Measurements from ENCODE around the gene PXN.

PXN gene

DNA sequence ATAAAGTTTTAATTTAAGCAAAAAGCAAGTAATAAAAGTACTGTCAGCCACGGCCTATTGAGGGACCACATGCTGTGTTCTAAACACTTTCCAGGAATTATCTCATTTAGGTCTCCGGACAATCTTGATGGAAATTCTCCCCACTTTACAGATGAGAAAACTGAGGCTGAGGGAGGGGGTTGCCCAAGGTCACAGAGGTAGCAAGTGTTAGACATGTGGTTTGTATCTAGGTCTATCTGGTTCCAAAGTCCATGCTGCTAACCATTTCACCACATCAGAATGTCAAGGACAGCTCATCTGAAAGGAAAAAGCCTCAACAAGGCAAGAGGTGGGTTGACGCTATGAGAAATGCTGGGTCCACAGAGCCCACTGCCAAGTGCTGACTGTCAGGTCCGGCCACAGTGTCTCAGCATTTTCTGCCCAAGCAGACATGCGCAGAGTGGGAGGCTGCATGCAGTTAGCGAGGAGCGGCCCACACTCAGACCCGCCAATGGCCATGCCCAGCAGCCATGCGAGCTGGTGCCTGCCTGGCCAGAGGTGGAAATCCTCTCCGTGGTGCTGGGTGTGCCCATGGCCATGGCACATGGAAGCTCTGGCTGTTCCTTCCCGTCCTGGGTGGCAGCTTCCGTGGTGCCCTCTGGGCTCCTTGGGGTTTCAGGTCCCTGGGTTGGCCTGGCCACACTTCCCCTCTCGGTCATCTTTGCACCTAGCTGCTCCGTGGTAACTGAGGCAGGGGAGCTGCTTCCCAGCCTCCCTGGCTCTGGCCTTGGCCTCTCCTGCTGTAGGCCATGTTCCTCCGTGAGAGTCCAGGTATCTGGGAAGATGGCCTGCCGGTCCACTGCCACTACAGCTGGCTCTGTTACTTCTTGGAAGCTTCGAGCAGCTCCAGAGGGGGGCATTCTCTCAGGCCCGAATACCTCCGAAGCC lies 46.6 kb downstream of the PXN start:
- no peak overlapping the region for H3K4me3 ChIP-seq (ENCODE audit: low read depth, low read length)
- POLR2A ChIA-PET, result interaction anchor here (1.0 to 2.5 kb wide), 3 partner anchors 11 to 72 kb away, joined by 8 to 23 read pairs (median 8); partner anchors contain the start of genes RNU4-2 and RPLP0

DNA sequence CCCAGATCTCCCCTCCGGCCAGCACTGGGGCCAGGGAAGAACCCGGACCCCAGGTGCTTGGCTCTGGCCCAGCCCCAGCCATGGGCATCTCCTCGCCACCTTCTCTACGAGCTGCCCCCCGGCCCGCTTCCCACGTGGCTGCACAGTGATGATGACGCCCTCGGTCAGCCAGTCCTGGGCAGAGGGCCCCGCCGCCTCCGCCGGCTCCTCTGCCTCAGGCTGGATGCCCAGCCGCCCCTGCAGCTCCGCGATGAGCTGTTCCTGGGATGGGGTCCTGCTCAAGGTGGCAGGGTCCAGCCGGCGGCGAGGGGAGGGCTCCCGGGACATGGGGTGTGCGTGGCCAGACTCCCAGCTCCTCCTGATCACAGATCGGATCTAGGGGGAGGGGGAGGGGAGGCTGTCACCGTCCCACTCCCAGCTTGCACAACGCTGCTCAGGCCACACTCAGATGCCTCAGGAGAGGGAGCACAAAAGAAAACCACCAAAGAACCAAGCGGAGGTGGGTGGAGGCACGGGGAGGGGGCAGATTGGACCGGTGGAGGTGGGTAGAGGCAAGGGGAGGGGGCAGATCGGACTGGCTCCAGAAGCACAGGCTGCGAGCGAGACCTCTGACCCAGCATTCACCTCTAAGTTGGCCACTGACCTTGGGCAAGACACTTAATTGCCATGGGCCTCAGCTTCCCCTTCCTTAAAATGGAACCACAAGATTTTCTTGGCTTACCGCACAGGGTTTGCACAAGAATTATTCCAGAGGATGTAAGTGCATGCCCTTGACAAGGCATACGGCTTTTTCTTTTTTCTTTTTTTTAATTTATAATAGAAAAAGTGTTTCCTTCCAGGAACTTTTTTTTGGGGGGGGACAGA lies 48.6 kb downstream of the PXN start:
- TF ChIP-seq EGR2 (tag by site-specific recombination; IDR thresholded peaks at IDR 0.05; ENCODE audit: low read depth) (peak; percentile 60), ZNF350 (tag by site-specific recombination; IDR thresholded peaks at IDR 0.05) (no peak), ZNF112 (tag by site-specific recombination; IDR thresholded peaks at IDR 0.05) (no peak), ZNF596 (tag by site-specific recombination; IDR thresholded peaks at IDR 0.05) (no peak), ZNF416 (tag by site-specific recombination; IDR thresholded peaks at IDR 0.05) (no peak), ZNF658 (tag by site-specific recombination; IDR thresholded peaks at IDR 0.05) (no peak), ZFHX2 (tag by site-specific recombination; conservative IDR thresholded peaks at IDR 0.05) (peak; percentile 62), ZNF621 (tag by site-specific recombination; IDR thresholded peaks at IDR 0.05) (no peak), RBAK (tag by site-specific recombination; IDR thresholded peaks at IDR 0.05) (no peak), ZNF23 (tag by site-specific recombination; IDR thresholded peaks at IDR 0.05; ENCODE audit: borderline replicate concordance) (no peak), HOXC10 (CRISPR knock-in tag; IDR thresholded peaks at IDR 0.05) (no peak)
- ChIA-PET POLR2A (interaction anchor here (0.6 to 2.5 kb wide), 3 partner anchors 9 to 16 kb away, joined by 3 to 19 read pairs (median 6); partner anchors contain the start of gene RPLP0), CTCF (interaction anchor here (0.9 to 4.4 kb wide), 3 partner anchors 8 to 75 kb away, joined by 3 to 30 read pairs (median 4); partner anchors contain the start of gene RNU4-2)
- Histone ChIP-seq H3K4me3 (ENCODE audit: low read depth, low read length) (no peak overlapping the region), H3K9me3 (ENCODE audit: control insufficient read depth, insufficient read depth, low read depth, low read length) (no peaks in the 10 kb centered on the region), H3K36me3 (ENCODE audit: control insufficient read depth in 2 of 2, insufficient read depth in 1 of 2, low read length in 2 of 2) (peaks cover 3 to 72% of the 10 kb centered on the region in 2 experiments; a peak in 2 of 3 replicates), H3K27ac (ENCODE audit: extremely low read depth, low read depth, low read length) (no peak overlapping the region), H3K4me1 (ENCODE audit: control insufficient read depth, insufficient read depth, low read length) (no peaks in the 10 kb centered on the region)

More for the DNA sequence above, 46.6 kb downstream of the PXN start:
- TF ChIP-seq ZNF677 (tag by site-specific recombination; IDR thresholded peaks at IDR 0.05), result no peak
- TF ChIP-seq ZNF174 (tag by site-specific recombination; IDR thresholded peaks at IDR 0.05), result no peak
- no peak for TF ChIP-seq ZNF311 (tag by site-specific recombination; IDR thresholded peaks at IDR 0.05; ENCODE audit: borderline replicate concordance)
- TF ChIP-seq ZNF514 (tag by site-specific recombination; IDR thresholded peaks at IDR 0.05), result no peak
- TF ChIP-seq ZNF560 (tag by site-specific recombination; IDR thresholded peaks at IDR 0.05; ENCODE audit: borderline replicate concordance), result no peak
- TF ChIP-seq ZNF23 (tag by site-specific recombination; IDR thresholded peaks at IDR 0.05; ENCODE audit: borderline replicate concordance), result no peak
- no peak for TF ChIP-seq ZNF558 (tag by site-specific recombination; IDR thresholded peaks at IDR 0.05)
- no peak for TF ChIP-seq ZNF324 (tag by site-specific recombination; IDR thresholded peaks at IDR 0.05)
- TF ChIP-seq TCF7L2 (IDR thresholded peaks at IDR 0.05; ENCODE audit: borderline replicate concordance, low read depth, low read length), result no peak
- no peak for TF ChIP-seq ZNF2 (tag by site-specific recombination; IDR thresholded peaks at IDR 0.05)
- no peak for TF ChIP-seq ZNF610 (tag by site-specific recombination; IDR thresholded peaks at IDR 0.05; ENCODE audit: borderline replicate concordance)
- no peak for TF ChIP-seq ZNF555 (tag by site-specific recombination; conservative IDR thresholded peaks at IDR 0.05)
- Histone ChIP-seq H3K36me3 (ENCODE audit: control insufficient read depth in 2 of 2, insufficient read depth in 1 of 2, low read length in 2 of 2) (peaks cover 0 to 72% of the 10 kb centered on the region in 2 experiments; a peak in 2 of 3 replicates), H3K4me1 (ENCODE audit: control insufficient read depth, insufficient read depth, low read length) (no peaks in the 10 kb centered on the region), H3K27ac (ENCODE audit: extremely low read depth, low read depth, low read length) (no peak overlapping the region), H3K9me3 (ENCODE audit: control insufficient read depth, insufficient read depth, low read depth, low read length) (no peaks in the 10 kb centered on the region)
- CTCF ChIA-PET, result interaction anchor here (0.6 to 14.3 kb wide), 5 partner anchors 9 to 138 kb away, joined by 3 to 581 read pairs (median 8); partner anchors contain the start of genes PXN and RPLP0

Data from HEK293 (cell line).